ENCODE data around the gene CREB1.

The CREB1 gene

GRCh38 chr2:207543272-207543671 is 13.5 kb downstream of the CREB1 start:
- no peak for DNase-seq

DNA sequence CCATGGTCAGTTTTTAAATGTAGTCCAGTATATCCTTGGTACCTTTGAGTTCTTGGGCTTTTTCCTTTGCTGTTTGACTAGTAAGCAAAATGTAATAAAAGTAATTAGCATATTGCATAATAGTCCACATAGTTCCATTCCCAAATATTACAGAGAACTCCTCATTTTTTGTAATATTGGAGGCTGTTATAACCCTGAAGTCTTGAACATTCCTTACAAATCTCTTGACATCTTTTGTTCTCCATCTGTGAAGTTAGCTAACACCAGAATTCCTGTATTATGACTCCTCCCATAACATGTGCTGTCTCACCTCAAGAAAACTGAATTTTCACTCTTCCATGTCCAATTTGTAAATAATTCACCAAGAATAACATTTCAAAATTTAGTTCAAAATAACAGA is 17.1 kb downstream of the CREB1 start:
- DNase-seq: no peak

DNA sequence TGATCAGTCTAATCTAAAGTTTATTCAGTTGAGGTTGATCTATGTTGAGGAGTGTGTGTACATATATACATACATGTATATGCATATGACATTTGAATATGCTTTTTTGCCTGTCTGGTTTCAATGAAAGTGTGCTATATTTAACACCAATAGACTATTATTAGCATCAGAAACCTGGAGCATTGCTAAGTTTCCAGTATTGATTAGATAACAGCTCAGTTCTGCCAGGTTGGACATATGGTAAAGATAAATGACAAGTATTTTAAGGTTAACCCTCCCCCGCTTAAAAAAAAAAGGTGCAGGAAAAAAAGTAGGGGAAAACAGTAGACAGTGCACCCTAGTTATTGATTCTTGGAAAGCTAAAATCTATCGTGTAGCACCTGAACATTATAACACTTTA is 19.4 kb downstream of the CREB1 start:
- no peak for DNase-seq

DNA sequence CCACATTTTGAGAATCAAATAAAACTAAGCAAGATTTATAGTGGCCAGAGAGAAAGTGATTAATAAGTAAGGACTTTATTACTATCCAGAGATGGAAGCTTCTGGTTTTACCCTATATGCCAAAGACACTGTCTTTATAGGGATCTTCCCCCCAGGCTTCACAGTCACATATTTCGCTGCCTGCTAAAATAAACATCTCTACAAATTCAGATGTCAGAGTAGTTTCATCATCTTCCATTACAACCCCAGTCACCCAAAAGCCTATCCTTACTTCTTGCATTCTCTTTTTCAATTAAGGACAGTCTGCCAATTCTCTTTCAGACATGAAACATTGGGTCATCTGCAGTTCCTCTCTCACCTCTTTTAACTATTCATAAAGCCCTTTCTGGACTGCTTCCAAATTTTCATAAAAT is 28.3 kb downstream of the CREB1 start:
- DNase-seq: no peak

- DNase-seq: no peak
Observed at GRCh38 chr2:207561386-207562080, 31.8 kb downstream of the CREB1 start.

GRCh38 chr2:207565736-207566500 is 36.2 kb downstream of the CREB1 start:
- no peak for DNase-seq

DNA sequence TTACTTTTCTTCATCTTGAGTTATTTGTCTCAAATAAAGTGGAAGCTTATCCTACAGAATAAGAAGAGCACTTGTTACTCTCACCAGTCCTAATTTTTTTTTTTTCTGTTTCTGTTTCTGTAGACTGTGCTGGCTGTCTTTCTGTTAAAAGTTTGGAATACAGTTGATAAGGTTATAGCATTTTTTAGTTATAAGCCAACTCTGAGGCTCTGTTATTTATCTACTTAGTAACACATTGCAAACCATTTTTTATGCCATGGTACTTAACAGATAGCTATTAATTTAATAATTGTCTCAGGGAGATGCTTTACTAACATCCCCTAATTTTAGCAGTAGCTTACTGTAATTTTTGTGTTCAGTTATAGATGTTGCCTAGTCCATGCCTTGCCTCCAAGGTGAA is 37.9 kb downstream of the CREB1 start:
- DNase-seq: peak; percentile 66

DNA sequence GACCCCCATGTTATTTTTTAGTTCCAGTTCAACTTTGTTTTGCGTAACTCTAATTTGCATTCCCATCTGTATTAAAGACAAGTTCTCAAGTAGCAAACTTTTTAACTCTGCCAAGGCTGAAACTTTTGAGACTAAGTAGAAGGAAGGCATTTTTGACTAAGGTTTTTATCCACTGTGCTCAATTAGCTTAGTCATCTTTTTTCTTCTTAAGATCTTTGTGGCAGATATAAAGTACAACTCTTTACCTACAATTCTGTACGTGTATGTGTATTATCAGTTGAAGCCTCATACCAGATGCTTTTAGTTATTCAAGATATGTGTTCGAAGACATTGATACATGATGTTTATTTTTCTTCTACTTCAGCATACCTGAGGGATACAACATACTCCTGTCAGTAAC is 41.6 kb downstream of the CREB1 start:
- peak; percentile 38 for DNase-seq

- DNase-seq: no peak
Observed at GRCh38 chr2:207584952-207585351, 55.2 kb downstream of the CREB1 start.

- DNase-seq: no peak
Observed at GRCh38 chr2:207587305-207587704, 57.5 kb downstream of the CREB1 start.

DNA sequence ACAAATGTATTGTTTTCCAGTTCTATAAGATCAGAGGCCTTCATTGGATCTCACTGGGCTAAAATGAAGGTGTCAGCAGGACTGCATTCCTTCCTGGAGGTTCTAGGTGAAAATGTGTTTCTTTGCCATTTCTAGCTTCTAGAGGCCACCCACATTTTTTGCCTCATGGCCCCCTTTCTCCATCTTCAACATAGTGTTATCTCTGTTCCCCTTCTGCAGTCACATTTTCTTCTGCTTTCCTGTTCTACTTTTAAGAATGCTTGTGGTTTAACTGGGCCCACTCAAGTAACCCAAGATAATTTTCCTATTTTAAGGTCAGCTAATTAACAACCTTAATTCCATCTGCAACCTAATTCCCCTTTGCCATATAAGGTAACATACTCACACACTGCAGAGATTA is 59.4 kb downstream of the CREB1 start:
- peak; percentile 25 for DNase-seq

DNA sequence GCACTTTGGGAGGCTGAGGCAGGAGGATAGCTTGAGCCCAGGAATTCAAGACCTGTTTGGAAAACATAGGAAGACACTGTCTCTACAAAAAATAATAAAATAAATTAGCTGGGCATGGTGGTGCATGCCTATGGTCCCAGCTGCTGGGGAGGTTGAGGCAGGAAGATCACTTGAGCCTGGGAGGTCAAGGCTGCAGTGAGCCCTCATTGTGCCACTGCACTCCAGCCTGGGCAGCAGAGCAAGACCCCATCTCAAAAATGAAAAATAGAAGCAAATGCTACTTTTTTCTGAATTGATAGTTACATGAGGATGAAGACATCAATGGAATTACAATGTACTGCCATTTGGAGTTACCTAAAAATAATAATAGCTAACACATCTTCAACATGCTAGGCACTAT is 63.5 kb downstream of the CREB1 start:
- DNase-seq: no peak

DNA sequence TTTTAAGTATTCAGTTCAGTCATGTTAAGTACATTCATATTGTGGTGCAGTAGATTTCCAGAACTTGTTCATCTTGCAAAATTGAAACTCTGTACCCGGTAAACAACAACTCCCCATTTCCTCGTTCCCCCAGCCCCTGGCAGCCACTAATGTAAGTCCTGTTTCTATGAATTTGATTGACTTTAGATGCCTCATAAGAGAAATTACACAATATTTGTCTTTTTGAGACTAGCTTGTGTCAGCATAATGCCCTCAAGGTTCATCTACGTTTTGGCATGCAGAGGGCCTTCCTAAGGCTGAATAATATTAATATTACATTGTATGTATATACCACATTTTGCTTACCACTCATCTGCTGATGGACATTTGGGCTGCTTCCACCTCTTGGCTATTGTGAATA is 64.5 kb downstream of the CREB1 start:
- no peak for DNase-seq

- DNase-seq: no peak
Observed at GRCh38 chr2:207594731-207595130, 65.0 kb downstream of the CREB1 start.

DNA sequence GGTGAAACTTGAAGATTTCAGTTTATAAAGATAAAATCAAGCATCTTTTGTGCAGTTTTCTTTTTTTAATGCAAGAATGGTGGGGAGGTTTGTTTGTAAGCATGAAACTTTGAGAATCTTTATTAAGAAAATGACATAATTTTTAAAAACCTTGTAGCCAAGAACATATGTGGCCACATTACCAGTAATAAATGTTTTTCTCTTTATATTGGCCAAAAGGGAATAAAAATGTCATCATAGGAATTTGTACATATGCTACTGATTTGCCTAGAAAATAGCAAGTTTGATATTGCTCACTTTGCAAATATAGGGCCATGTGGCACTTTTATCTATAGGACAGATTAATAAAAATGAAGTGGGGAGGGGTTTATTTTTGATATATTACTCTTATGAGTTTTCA is 69.9 kb downstream of the CREB1 start:
- no peak for DNase-seq

DNA sequence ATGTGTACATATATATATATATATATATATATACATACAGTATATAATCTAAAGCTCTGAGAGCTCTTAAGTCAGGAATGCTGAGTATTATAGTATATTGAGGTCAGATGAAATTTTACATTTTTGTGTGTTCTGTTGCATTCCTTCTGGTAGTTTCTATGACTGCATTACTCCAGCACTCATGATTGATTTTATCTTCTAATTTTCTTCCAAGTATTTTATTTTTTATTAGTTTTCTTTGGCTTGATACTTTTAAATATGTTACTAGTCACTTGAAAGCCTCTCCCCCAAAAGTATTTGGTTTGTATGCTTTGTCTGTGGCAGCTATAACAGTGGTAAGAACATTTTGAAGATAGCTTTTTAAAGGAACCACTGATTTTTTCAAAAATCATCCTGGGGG is 70.5 kb downstream of the CREB1 start:
- no peak for DNase-seq

DNA sequence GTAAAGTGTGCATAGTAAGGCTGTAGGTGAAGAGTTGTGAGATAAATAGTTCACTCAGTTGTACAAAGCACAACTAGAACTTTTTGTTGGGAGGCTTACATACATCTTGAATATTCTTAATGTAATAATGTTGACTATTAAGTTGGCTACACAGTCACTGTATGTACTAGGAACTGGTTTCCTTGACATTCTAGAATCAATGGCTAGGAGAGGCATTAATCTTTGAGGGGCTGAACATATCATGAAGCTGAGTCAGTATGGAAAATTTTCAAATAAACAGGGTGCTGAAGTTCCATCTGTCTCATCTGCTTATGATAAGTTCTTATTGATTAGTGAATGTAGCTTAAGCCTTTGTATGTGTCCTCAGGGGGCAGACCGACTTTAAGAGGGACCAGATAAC is 72.0 kb downstream of the CREB1 start:
- no peak for DNase-seq

- DNase-seq: no peak
Observed at GRCh38 chr2:207603486-207603885, 73.7 kb downstream of the CREB1 start.

DNA sequence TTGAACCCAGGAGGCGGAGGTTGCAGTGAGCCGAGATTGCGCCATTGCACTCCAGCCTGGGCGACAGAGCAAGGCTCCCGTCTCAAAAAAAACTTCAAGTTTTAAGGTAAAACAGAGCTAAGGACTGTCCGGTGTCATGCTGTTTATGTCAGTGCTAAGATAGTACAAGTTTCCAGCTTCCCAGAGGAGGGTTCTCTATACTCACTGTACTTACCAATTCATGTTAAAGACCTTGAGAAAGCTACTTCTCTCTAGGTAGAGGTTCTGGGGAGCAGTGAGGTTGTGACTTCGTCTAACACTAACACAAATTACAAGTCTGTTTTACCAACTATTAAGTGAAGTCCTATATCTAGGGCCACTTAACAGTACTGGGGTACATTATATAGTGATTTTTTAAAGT is 76.6 kb downstream of the CREB1 start:
- DNase-seq: no peak

DNA sequence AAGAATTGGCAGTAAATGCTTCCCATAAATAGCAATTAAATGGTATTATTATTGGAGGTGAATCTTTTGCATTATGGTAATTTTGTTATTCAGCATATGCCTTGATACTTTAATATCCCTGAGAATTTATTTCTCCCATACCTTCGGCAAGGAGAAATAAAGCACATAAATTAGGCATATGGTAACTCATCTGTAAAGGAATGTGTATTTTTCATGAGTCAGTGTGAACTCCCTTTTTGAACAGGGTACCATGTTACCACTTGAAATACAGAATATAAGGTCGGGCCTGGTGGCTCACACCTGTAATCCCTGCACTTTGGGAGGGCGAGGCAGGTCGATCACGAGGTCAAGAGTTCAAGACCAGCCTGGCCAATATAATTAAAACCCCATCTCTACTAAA is 77.1 kb downstream of the CREB1 start:
- DNase-seq: no peak

- DNase-seq: no peak
Observed at GRCh38 chr2:207612714-207613113, 83.0 kb downstream of the CREB1 start.

DNA sequence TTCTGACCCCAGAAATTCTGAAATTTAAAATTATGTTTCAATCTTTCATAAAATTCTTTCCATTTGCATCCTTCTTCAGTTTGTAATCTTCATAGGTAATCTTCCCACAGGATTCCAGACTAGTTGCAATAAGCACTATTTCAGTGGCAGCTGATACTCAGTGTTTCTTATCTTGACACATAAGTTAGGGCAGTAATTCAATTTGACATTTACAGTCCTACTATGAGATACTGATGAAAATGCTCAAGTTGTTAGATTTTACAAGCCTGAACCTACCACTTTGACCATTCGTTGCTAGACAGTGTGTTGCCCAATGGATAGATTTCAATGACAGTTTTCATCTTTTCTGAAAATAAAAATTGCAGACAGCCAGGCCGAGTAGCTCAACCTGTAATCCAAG is 85.1 kb downstream of the CREB1 start:
- no peak for DNase-seq

DNA sequence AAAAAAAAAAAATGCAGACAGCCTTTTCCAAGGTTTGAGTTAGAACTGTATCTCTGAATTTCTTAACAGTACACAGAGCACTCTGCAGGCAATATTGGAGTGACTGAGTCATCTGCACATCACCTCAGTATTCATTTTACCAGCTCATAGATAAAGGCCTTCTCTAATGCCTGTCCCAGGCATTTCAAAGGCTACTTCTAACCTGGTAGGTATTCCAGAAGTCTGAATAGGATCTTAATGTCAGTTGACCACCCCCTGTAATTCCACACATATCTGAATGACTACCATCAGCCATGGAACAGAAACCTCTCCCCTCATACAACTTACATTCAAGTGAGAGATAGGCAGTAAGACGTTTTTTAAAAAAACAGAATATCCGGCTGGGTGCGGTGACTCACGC is 86.4 kb downstream of the CREB1 start:
- no peak for DNase-seq

GRCh38 chr2:207617011-207617671 is 87.4 kb downstream of the CREB1 start:
- DNase-seq: no peak
